GM12891 (cell line): Measurements from ENCODE around the gene PIGU.

Experiments
- DNase-seq: peaks from one replicate; pipeline ENCODE4 v3.0.0; 2011; ENCODE audit warnings: low spot score; ENCODE audit not compliant: insufficient read length
- FAIRE-seq: peaks from 2 replicates; lab custom pipeline; 2011; peaks lifted over from hg19 to GRCh38; lab: Jason Lieb, UNC
- PAX5 ChIP-seq: IDR thresholded peaks from 2 replicates; pipeline ENCODE4 v1.6.1; 2011; ENCODE audit warnings: low read length, moderate library complexity, mild to moderate bottlenecking; ENCODE audit not compliant: insufficient read depth, severe bottlenecking
- POLR2A ChIP-seq: IDR thresholded peaks from 2 replicates; pipeline ENCODE4 v1.6.1; 2011; ENCODE audit warnings: low read depth, low read length, control low read depth
- POLR2AphosphoS5 ChIP-seq: IDR thresholded peaks from 2 replicates; pipeline ENCODE4 v1.6.1; 2011; ENCODE audit warnings: low read depth, low read length, control low read depth
- POU2F2 ChIP-seq: IDR thresholded peaks from 2 replicates; pipeline ENCODE4 v1.6.1; 2011; ENCODE audit warnings: low read depth, mild to moderate bottlenecking, control low read depth, low read length, moderate library complexity
- SPI1 ChIP-seq: IDR thresholded peaks from 2 replicates; pipeline ENCODE4 v1.6.1; 2011; ENCODE audit warnings: low read depth, low read length, control low read depth
- TAF1 ChIP-seq: IDR thresholded peaks from 2 replicates; pipeline ENCODE4 v1.6.1; 2011; ENCODE audit warnings: low read depth, low read length, control low read depth

Gene PIGU

GRCh38 chr20:34579191-34579978 lies 97.5 kb downstream of the PIGU start:
- DNase-seq (no peak), FAIRE-seq (no peak)
- TF ChIP-seq PAX5 (no peak), POLR2A (no peak), SPI1 (no peak), POLR2AphosphoS5 (no peak), TAF1 (no peak), POU2F2 (no peak)

GRCh38 chr20:34578521-34578920 lies 98.4 kb downstream of the PIGU start:
- TF ChIP-seq POLR2A (no peak), TAF1 (no peak), POU2F2 (no peak), POLR2AphosphoS5 (no peak), SPI1 (no peak), PAX5 (no peak)

GRCh38 chr20:34578025-34578424 lies 98.9 kb downstream of the PIGU start:
- no peak for FAIRE-seq
- DNase-seq: no peak
- no peak for TF ChIP-seq TAF1

More at GRCh38 chr20:34578521-34578920, 98.4 kb downstream of the PIGU start:
- FAIRE-seq (no peak), DNase-seq (no peak)

- TF ChIP-seq SPI1: no peak
- TF ChIP-seq TAF1: no peak
- no peak for TF ChIP-seq POU2F2
- no peak for TF ChIP-seq PAX5
- TF ChIP-seq POLR2AphosphoS5: no peak
- no peak for TF ChIP-seq POLR2A
- no peak for DNase-seq
- no peak for FAIRE-seq
Observed at GRCh38 chr20:34577061-34577460, 99.8 kb downstream of the PIGU start.

DNA sequence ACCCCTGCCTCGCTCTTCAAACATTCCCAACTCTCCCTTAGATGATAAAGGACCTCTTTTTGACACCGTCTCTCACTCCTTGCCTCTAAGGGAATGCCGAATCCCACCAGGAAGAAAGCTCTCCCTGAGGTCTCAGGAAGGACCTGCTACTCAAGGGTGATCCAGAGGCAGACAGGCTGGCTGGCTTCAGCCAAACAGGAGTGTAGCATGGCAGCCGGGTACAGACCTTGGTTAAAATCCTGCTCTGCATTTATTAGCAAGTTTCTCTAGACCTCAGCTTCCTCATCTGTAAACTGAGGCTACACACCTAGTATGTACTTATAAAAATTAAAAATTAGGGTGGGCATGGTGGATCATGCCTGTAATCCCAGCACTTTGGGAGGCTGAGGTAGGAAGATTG lies 101.1 kb downstream of the PIGU start:
- no peak for FAIRE-seq
- DNase-seq: no peak

GRCh38 chr20:34575271-34575670 lies 101.6 kb downstream of the PIGU start:
- TF ChIP-seq POLR2A: no peak
- TF ChIP-seq POLR2AphosphoS5: no peak
- no peak for TF ChIP-seq POU2F2
- no peak for TF ChIP-seq SPI1
- no peak for TF ChIP-seq PAX5
- FAIRE-seq (no peak), DNase-seq (no peak)

More for the DNA sequence above, 101.1 kb downstream of the PIGU start:
- no peak for TF ChIP-seq PAX5
- TF ChIP-seq POLR2AphosphoS5: no peak
- no peak for TF ChIP-seq SPI1
- TF ChIP-seq POLR2A: no peak
- TF ChIP-seq TAF1: no peak
- no peak for TF ChIP-seq POU2F2

- FAIRE-seq (no peak), DNase-seq (no peak)
- no peak for TF ChIP-seq POLR2AphosphoS5
Observed at GRCh38 chr20:34574861-34575260, 102.0 kb downstream of the PIGU start.

DNA sequence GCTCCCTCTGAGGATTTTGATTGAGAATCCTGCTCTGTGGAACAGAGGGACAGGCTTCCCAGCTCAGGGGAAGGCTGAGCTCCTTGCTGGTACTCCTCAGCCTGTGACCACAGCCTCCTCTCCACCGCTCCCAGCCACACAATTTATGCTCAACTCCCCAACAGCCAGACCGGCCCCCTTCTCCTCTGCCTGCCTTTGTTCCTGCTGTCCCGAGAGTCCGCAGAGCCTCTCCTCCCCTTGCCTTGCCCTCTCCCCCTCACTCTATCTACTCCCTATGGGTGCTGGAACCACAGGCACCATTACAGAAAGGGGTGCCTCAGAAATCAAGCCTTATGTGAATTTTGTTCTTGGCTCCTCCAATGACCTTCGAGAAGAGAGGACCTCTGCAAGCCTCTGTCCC lies 102.5 kb downstream of the PIGU start:
- no peak for DNase-seq
- no peak for FAIRE-seq
- TF ChIP-seq POLR2A (no peak), SPI1 (no peak), PAX5 (no peak), POLR2AphosphoS5 (no peak), TAF1 (no peak), POU2F2 (no peak)

DNA sequence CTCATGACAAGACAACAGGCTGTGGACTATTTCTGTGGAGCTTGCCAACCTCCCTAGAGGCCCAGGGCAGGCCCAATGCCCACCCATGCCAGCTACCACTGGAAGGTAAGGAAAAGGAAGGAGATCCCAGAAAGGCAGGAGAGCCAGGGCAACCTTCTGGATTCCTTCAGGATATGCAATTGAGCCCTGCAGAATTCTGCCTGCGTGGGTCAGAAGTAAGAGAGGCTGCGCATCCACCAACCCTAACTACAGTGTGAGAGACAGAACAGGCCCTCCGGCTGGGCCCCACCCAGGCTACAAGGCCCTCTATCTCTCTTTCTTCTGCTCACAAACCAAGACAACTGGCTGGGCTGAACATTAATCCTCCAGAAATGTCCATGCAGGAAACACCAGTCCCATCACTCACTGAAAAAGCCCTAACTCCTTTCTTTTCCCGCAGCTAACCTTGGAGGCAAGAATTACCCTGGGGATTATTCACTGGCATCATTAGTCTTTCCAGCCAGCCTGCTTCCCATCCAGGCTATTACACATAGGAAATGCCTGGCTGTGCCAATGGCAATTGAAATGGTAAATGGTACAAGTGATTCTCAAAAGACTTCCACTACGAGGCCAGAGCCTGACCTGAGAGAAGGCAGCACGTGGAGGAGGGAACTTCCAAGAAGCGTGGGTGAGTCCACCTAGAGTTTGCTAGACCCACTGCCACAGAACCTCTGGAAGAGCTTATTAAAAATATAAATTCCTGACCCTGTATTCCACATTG lies 103.2 kb downstream of the PIGU start:
- no peak for DNase-seq
- no peak for FAIRE-seq
- TF ChIP-seq POLR2AphosphoS5 (no peak), TAF1 (no peak), PAX5 (no peak), POU2F2 (no peak), SPI1 (no peak), POLR2A (no peak)
